Measurements from ENCODE around the gene PNLIPRP2.

Gene PNLIPRP2

GRCh38 chr10:116686632-116687031 lies 65.9 kb downstream of the PNLIPRP2 start:
- no peak for DNase-seq

DNA sequence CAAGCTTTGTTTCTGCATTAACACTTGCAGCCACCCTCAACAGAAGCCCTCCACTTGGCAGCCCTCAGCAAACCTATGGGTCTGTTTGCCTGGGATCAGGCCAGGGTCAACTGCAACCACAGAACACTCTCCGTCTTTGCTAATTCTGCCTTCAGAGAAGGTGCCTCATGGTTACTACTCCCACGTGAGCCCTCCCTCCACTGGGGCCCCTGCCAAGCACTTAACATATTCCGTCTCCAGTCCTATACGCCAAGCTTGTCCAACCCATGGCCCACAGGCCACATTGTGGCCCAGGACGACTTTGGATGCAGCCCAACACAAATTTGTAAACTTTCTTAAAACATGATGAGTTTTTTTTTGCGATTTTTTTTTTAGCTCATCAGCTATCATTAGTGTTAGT lies 66.9 kb downstream of the PNLIPRP2 start:
- no peak for DNase-seq

DNA sequence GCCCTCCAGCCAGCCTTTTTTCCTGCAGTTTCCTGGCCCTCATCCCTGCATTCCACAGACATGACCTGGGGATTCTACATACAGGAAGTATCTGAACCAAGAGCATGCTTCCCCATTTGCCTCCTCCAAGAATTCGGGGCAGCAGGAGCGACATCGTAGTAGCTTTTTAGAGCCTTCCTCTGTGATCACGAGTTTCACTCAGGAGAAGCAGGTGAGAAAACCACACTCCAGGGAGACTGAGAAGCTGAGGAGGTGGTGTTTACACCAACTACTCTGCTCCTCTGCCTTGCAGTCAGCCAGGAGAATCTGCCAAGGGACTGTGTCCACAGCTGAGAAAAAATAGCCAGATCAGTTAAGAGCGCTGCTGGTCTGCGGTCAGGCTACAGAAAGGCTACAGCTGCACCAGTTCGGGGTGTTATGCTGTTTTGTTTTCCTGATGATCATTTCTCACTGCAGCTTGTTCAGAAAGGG lies 67.5 kb downstream of the PNLIPRP2 start:
- DNase-seq = no peak

GRCh38 chr10:116688741-116689495 lies 68.2 kb downstream of the PNLIPRP2 start:
- no peak for DNase-seq

DNA sequence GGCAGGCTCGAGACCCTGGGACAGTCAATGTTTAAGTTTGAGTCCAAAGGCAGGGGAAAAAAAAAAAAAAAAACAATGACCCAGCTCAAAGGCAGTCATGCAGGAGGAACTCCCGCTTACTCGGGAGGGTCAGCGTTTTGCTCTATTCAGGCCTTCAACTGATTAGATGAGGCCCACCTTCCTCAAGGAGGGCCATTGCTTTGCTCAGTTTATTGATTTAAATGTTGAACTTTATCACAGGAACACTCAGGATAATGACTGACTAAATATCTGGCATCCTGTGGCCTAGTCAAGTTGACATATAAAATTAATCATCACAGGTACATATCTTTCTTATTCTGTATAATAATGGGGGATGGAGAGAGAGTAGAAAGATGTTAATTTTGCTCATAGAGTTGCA lies 69.0 kb downstream of the PNLIPRP2 start:
- DNase-seq = no peak

DNA sequence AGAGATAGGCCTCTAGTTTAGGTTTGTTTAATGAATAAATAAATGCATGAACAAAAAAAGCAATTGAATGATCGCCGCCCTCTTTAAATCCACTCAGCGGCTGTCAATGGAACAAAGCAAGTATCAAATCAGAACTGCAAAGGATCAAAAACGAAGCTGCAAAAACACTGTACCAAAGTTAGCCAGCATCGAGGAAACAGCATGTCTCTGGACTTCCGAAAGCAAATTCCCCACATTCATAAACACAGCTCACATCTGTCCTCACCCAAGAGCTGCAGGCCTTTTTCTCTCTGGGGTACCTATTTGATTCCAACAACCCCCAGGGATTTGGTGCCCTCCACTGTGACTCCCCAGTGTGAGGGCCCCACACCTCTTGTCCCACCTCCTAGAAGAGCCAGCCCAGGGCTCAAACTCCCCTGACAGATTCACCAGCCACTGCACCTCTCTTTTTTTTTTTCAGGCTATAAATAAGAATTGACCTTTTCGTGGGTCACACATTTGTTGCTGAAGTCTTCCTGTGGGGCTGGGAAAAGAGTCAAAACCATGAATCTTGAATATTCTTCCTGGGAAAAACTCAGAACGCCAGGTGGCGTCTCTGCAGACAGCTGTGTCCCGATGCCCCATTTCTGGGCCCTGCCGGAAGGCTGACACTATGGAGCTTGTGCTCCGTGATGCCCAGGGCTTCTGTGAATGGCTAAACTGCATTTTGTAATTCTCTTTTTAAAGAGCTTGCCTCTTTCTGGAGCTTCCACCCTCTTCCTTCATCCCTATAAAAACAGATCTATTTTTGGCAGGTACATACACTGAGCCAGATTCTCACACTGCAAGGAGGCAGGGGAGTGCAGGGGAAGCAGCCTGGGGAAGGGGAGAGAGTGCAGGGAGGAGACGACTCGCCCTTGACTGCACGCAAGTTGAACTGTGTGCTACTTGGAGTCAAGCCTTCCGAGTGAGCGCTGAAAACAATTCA lies 69.9 kb downstream of the PNLIPRP2 start:
- DNase-seq = no peak

DNA sequence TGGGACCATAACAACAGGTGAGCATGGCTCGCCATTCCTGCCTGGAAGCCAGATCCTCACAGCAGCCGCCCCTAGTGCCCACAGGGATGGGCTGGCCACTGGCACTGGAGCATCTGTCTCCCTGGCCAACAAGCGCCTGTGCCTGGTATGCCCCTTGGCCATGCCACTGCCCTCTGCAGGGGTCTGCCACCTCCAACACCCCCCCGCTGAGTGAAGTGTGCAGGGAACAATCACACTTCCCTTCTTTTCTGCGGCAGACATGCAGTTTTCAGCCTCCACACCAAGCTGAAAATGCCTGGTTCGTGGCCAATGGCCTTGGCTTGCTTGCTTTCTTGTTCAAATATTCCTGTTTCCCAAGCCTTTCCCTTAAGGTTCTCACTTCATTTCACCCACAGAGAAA lies 70.9 kb downstream of the PNLIPRP2 start:
- DNase-seq = no peak

DNA sequence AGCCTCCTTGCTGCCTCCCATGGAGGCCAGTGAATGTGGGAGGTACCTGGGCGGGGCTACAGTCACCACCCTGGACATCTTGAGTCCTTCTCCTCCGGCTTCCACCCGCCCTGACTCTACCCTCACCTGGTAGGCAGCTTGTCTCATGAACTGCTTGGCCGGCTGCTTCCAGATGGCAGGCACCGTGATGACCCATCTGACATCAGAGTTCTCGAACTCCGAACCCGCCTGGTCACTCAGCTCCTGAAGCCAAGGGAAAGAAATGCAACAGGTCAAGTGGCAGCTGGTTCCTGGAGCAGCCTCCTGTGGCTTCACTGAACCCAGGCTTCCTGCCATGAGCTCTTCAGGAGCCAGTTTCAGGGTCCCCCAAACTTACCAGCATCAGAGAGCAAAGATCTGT lies 71.5 kb downstream of the PNLIPRP2 start:
- no peak for DNase-seq

GRCh38 chr10:116694243-116694926 lies 73.6 kb downstream of the PNLIPRP2 start:
- no peak for DNase-seq
